Measurements from ENCODE around the gene OCIAD2. TPM values are rescaled to one million over a fixed set of nuclear protein-coding genes. Genes with fewer than 3 reads are reported as not detected.
"Not testable (repeated sequence)": the region's sequence is repeated elsewhere in the genome, so short reads cannot be mapped to it uniquely, and the experiment has no call there.

The OCIAD2 gene, protein sequence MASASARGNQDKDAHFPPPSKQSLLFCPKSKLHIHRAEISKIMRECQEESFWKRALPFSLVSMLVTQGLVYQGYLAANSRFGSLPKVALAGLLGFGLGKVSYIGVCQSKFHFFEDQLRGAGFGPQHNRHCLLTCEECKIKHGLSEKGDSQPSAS
- 9.3 TPM for total RNA-seq

DNA sequence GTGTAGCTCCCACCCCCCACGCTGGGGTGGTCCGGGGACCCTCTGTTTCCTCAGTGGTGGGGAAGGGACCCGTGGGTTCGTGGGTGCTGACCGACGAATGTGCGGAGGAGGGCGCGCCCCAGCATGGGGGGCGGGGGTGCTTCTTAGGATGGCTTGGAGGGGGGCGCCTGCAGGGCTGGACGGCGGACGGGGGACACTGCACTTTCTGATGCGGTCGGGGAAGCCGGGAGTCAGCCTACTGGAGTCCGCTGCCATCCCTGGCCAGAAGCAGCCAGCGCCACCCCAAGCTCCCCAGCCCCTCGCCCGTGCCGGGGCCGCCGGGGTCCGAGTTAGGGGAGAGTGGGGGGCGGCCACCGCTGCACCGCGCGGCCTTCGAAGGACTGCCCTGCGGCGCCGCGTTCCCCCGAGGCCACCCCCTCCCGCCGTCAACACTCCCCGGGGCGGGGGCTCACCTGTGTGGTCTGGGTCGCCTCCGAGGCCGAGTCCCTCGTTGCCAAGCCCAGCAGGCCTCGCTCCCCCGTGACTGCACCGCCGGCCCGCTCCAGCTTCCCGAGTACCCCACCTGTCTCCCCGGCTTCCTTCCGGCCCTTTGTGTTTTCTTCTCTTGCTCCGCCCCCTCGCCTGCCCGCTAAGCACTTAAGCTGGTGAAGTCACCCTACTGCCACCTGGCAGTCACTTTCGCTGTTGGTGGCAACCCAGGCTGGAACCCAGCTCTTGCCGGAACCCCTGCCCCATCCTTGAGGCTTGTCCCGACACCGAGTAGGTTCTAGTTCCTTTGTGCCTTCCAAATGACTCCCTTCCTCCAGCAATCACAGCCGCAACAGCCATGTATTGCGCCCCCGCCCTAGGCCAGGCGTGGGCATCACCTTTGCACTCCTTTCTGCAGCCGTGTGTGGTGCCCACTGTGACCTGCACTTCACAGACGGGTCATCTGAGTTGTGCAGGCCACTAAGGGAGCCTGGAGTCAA lies at the start of gene OCIAD2:
Gene OCIAD2, minus strand, starts transcription at position 569 of the 968 bp plus-strand sequence. CDS start 2,225 bp downstream, outside the sequence.
- DNase-seq (ENCODE audit: low spot score) (peak; percentile 61), ATAC-seq (peak; percentile 22)
- intact Hi-C loops (cut with DNase I), result no loop called here

- no peak for DNase-seq (ENCODE audit: low spot score)
- no peak for ATAC-seq
- intact Hi-C loops (cut with DNase I), result no loop called here
Observed at GRCh38 chr4:48954314-48954713, 47.7 kb upstream of the OCIAD2 start.

GRCh38 chr4:48949518-48950219 lies 43.1 kb upstream of the OCIAD2 start:
- no peak for ATAC-seq

GRCh38 chr4:48949086-48949485 lies 42.5 kb upstream of the OCIAD2 start:
- DNase-seq (ENCODE audit: low spot score), result no peak
- ATAC-seq, result no peak
- intact Hi-C loops (cut with DNase I), result no loop called here

More at GRCh38 chr4:48949518-48950219, 43.1 kb upstream of the OCIAD2 start:
- no peak for DNase-seq (ENCODE audit: low spot score)
- intact Hi-C loops (cut with DNase I), result no loop called here

GRCh38 chr4:48947731-48948130 lies 41.2 kb upstream of the OCIAD2 start:
- ATAC-seq (no peak), DNase-seq (ENCODE audit: low spot score) (no peak)
- intact Hi-C loops (cut with DNase I), result no loop called here

GRCh38 chr4:48945981-48946380 lies 39.4 kb upstream of the OCIAD2 start:
- DNase-seq (ENCODE audit: low spot score) (no peak), ATAC-seq (no peak)
- intact Hi-C loops (cut with DNase I), result no loop called here

- intact Hi-C loops (cut with DNase I), result no loop called here
- ATAC-seq, result no peak
- DNase-seq (ENCODE audit: low spot score), result no peak
Observed at GRCh38 chr4:48944756-48945241, 38.2 kb upstream of the OCIAD2 start.

GRCh38 chr4:48944252-48944651 lies 37.7 kb upstream of the OCIAD2 start:
- DNase-seq (ENCODE audit: low spot score), result no peak
- intact Hi-C loops (cut with DNase I), result no loop called here
- ATAC-seq, result no peak

DNA sequence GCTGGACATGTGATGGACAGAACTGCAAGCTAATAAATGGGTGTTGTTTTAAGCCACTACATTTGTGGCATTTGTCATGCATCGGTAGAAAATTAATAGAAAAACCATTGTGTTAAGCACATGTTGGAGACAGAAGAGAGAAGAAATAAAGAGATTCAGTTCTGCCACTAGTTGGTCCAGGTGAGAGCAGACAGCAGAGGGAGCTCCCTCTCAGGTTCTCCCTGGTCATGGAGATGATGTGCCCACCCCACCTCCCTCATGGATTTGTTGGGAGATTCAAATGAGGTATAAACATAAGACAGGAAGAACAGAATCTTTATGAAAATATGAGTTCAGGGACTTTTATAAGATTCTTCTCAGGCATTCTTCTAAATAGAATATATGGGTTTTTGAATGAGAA lies 36.8 kb upstream of the OCIAD2 start:
- DNase-seq (ENCODE audit: low spot score) (no peak), ATAC-seq (no peak)
- intact Hi-C loops (cut with DNase I), result no loop called here

GRCh38 chr4:48939785-48940184 lies 33.2 kb upstream of the OCIAD2 start:
- ATAC-seq (no peak), DNase-seq (ENCODE audit: low spot score) (no peak)
- intact Hi-C loops (cut with DNase I), result no loop called here

DNA sequence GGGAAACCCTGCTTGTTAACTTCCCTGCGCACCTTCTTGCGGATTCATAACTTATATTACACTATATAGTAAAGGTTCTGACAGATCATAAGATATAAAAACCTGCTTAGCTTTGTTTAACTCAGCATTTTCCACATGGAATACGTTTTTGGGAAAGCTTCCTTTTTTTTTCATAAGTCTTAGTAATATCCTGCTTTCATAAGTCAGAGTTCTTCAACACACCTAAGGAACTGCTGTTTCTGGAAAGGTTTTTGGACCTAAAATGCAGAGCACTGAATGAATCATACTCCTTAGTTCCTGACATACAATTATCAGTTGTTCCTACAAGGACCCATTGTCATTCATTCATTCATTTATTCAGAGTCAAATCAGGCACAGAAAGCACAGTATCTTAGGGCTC lies 32.3 kb upstream of the OCIAD2 start:
- no peak for DNase-seq (ENCODE audit: low spot score)
- ATAC-seq, result no peak
- intact Hi-C loops (cut with DNase I), result no loop called here

GRCh38 chr4:48937033-48937432 lies 30.5 kb upstream of the OCIAD2 start:
- intact Hi-C loops (cut with DNase I), result no loop called here

GRCh38 chr4:48931459-48931858 lies 24.9 kb upstream of the OCIAD2 start:
- ATAC-seq (no peak), DNase-seq (ENCODE audit: low spot score) (no peak)
- intact Hi-C loops (cut with DNase I), result no loop called here

More at GRCh38 chr4:48937033-48937432, 30.5 kb upstream of the OCIAD2 start:
- no peak for DNase-seq (ENCODE audit: low spot score)
- ATAC-seq, result no peak

- ATAC-seq (no peak), DNase-seq (ENCODE audit: low spot score) (no peak)
- intact Hi-C loops (cut with DNase I), result no loop called here
Observed at GRCh38 chr4:48930654-48931053, 24.1 kb upstream of the OCIAD2 start.

GRCh38 chr4:48924416-48924815 lies 17.8 kb upstream of the OCIAD2 start:
- intact Hi-C loops (cut with DNase I), result no loop called here
- ATAC-seq (no peak), DNase-seq (ENCODE audit: low spot score) (no peak)

DNA sequence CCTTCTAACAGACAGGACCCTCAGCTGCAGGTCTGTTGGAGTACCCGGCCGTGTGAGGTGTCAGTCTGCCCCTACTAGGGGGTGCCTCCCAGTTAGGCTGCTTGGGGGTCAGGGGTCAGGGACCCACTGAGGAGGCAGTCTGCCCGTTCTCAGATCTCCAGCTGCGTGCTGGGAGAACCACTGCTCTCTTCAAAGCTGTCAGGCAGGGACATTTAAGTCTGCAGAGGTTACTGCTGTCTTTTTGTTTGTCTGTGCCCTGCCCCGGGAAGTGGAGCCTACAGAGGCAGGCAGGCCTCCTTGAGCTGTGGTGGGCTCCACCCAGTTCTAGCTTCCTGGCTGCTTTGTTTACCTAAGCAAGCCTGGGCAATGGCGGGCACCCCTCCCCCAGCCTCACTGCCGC lies 16.5 kb upstream of the OCIAD2 start:
- DNase-seq (ENCODE audit: low spot score); intact Hi-C loops (cut with DNase I); ATAC-seq: not testable (repeated sequence)

DNA sequence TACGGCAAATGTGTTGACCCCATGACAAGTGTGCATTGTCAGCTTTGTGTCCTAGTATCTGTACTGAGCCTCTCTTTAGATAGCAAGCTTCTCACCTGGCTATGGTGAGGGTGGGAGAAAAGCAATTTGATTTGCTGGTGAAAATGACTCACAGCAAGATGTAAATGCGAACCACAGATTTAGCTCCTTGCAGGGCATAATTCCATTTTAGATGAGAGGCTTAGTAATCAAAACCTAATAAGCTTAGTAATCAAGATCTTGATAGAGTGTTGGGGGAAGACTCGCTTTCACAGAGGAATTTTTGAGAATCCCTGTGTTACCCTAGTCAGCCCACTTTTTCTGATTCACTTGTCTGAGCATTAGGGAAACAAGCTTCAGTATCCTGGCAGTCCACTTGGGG lies 7.7 kb upstream of the OCIAD2 start:
- ATAC-seq (no peak), DNase-seq (ENCODE audit: low spot score) (no peak)
- intact Hi-C loops (cut with DNase I), result no loop called here

DNA sequence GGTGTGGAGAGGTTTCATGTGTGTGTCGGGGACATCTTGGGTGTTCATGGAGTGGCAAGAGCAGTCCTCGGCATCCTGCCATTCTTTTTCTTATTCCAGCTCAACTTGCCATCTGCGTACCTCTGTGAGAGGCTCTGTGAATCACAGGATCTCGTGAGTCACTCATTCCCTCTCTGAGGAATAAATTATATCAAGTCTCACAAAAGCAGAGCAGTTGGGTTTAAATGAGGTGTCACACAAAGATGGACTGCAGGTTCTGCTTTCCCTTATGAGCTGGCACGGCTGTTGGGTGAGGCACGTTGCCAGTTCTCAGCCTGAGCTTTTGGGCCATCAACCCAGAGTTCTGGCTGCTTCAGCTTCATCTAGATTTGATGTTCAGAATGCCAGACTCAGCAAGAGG lies 6.8 kb upstream of the OCIAD2 start:
- intact Hi-C loops (cut with DNase I), result no loop called here
- DNase-seq (ENCODE audit: low spot score) (no peak), ATAC-seq (no peak)

GRCh38 chr4:48912349-48912748 lies 5.8 kb upstream of the OCIAD2 start:
- ATAC-seq (no peak), DNase-seq (ENCODE audit: low spot score) (no peak)
- intact Hi-C loops (cut with DNase I), result no loop called here

DNA sequence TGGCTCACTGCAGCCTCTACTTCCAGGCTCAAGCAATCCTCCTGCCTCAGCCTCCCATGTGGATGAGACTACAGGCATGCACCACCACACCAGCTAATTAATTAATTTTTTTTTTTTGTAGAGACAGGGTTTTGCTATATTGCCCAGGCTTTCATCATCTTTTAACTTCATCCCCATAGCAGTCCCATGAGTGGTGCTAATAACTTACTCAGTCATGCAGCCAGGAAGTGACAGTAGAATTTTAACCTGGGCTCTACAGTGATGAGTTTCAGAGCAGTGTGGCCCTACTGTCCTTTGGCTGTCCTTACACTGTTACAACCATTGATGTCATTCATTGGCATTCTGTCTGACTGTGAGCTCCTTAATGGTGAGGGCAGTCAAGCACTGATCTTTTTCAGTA lies 3.9 kb upstream of the OCIAD2 start:
- DNase-seq (ENCODE audit: low spot score) (no peak), ATAC-seq (no peak)
- intact Hi-C loops (cut with DNase I), result no loop called here
